ENCODE data around the gene WASHC3. TPM values are rescaled to one million over a fixed set of nuclear protein-coding genes. Genes with fewer than 3 reads are reported as not detected.
"Not testable (repeated sequence)": the region's sequence is repeated elsewhere in the genome, so short reads cannot be mapped to it uniquely, and the experiment has no call there.

WASHC3 gene
- total RNA-seq, 1 experiment from 2014 or later: 16.6 TPM

DNA sequence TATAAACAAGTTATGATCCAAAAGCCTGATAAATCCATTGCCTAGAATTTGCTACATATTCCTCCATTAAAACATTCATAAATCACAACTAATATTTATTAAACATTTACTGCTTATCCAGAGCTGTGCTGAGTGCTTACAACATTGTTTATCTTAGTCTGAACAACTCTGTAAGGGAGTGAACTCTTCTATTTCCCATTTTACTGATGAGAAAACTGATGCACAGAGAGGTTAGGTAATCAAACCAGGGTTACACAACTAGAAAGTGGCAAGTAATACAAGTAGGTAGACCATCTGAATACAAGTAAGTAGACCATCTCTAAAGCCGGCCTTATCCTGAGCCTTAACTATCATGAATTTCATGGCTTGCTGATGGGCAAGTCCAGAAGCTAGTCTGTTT is 39.5 kb downstream of the WASHC3 start:
- POLR2A ChIA-PET (ENCODE audit: low non-redundant PET): no interaction called here
- TF ChIP-seq, protein P1, sequence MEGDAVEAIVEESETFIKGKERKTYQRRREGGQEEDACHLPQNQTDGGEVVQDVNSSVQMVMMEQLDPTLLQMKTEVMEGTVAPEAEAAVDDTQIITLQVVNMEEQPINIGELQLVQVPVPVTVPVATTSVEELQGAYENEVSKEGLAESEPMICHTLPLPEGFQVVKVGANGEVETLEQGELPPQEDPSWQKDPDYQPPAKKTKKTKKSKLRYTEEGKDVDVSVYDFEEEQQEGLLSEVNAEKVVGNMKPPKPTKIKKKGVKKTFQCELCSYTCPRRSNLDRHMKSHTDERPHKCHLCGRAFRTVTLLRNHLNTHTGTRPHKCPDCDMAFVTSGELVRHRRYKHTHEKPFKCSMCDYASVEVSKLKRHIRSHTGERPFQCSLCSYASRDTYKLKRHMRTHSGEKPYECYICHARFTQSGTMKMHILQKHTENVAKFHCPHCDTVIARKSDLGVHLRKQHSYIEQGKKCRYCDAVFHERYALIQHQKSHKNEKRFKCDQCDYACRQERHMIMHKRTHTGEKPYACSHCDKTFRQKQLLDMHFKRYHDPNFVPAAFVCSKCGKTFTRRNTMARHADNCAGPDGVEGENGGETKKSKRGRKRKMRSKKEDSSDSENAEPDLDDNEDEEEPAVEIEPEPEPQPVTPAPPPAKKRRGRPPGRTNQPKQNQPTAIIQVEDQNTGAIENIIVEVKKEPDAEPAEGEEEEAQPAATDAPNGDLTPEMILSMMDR (conservative IDR thresholded peaks at IDR 0.05; ENCODE audit: low read depth, low read length): no peak
- no peak for TF ChIP-seq EZH2 (IDR thresholded peaks at IDR 0.05; ENCODE audit: borderline replicate concordance, low read depth, low read length, poor library complexity, severe bottlenecking)
- H3K9me3 ChIP-seq (ENCODE audit: low read depth, low read length, poor library complexity, severe bottlenecking): no peaks in the 10 kb centered on the region
- H3K27ac ChIP-seq (ENCODE audit: low read depth, low read length, poor library complexity, severe bottlenecking): no peak overlapping the region
- CTCF ChIA-PET: no interaction called here
- no peaks in the 10 kb centered on the region for H3K36me3 ChIP-seq (ENCODE audit: insufficient read depth, low read length, poor library complexity, severe bottlenecking)
- intact Hi-C loops (cut with micrococcal nuclease; ENCODE audit: unreplicated experiment): no loop called here
- no TSS peak for BruUV-seq (replicated peaks)
- no peak overlapping the region for H3K4me3 ChIP-seq (ENCODE audit: low read depth, low read length, poor library complexity, severe bottlenecking)
- H3K27me3 ChIP-seq (replicated peaks; ENCODE audit: insufficient read depth, low read depth, low read length, poor library complexity): no peaks in the 10 kb centered on the region
- no peak for DNase-seq (ENCODE audit: low spot score)
- H3K4me1 ChIP-seq (ENCODE audit: insufficient read depth, low read length, poor library complexity, severe bottlenecking): no peaks in the 10 kb centered on the region

DNA sequence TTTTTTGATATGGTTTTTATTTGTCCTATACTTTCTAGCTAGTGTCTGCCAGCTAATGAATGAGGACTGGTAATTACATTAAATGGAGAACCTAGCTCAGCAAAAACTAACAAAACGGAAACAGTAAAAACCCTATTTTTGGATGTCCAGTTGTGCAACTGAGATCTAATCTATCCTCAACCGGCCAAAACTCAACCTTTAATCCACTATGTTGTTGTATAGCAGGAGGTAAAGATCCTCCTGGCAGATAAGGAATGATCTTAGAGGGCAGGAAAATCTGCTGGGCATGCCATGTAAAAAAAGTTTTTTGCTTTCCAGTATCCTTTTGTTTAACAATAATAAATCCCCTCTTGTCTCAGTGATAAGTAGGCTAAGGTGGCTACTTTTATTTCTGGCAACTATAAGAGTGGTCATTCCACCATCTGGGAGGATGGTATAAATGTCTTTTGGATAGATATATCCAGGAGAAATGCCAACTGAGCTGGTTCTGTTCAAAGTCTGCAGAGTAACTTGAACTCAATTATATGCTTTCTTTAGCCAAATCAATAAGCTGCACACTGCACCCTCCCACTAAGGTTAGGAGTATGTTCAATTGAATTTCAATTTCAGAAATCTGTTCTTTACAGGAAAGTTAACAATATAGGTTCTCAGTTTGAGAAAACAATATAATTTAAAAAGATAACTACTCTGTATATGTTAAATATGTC is 40.1 kb downstream of the WASHC3 start:
- intact Hi-C loops (cut with micrococcal nuclease; ENCODE audit: unreplicated experiment): no loop called here
- TF ChIP-seq, protein P1 (conservative IDR thresholded peaks at IDR 0.05; ENCODE audit: low read depth, low read length): no peak
- TF ChIP-seq EZH2 (IDR thresholded peaks at IDR 0.05; ENCODE audit: borderline replicate concordance, low read depth, low read length, poor library complexity, severe bottlenecking): no peak
- H3K4me3 ChIP-seq (ENCODE audit: low read depth, low read length, poor library complexity, severe bottlenecking): no peak overlapping the region
- no peaks in the 10 kb centered on the region for H3K4me1 ChIP-seq (ENCODE audit: insufficient read depth, low read length, poor library complexity, severe bottlenecking)
- no peaks in the 10 kb centered on the region for H3K27me3 ChIP-seq (replicated peaks; ENCODE audit: insufficient read depth, low read depth, low read length, poor library complexity)
- ChIA-PET CTCF (no interaction called here), POLR2A (ENCODE audit: low non-redundant PET) (no interaction called here)
- no peak overlapping the region for H3K27ac ChIP-seq (ENCODE audit: low read depth, low read length, poor library complexity, severe bottlenecking)
- no peaks in the 10 kb centered on the region for H3K36me3 ChIP-seq (ENCODE audit: insufficient read depth, low read length, poor library complexity, severe bottlenecking)
- no TSS peak for BruUV-seq (replicated peaks)
- DNase-seq (ENCODE audit: low spot score): no peak
- no peaks in the 10 kb centered on the region for H3K9me3 ChIP-seq (ENCODE audit: low read depth, low read length, poor library complexity, severe bottlenecking)

DNA sequence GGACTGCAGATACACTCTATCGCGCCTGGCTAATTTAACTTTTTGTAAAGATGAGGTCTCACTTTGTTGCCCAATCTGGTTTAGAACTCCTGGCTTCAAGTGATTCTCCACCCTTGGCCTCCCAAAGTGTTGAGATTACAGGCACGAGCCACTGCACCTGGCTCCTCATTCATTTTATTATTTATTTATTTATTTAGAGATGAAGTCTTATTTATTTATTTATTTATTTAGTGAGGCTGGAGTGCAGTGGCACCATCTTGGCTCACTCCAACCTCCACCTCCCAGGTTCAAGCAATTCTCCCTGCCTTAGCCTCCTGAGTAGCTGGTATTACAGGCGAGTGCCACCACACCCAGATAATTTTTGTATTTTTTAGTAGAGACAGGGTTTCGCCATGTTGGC is 43.2 kb downstream of the WASHC3 start:
- POLR2A ChIA-PET (ENCODE audit: low non-redundant PET); H3K36me3 ChIP-seq (ENCODE audit: insufficient read depth, low read length, poor library complexity, severe bottlenecking); BruUV-seq (replicated peaks); intact Hi-C loops (cut with micrococcal nuclease; ENCODE audit: unreplicated experiment); CTCF ChIA-PET; DNase-seq (ENCODE audit: low spot score); H3K4me1 ChIP-seq (ENCODE audit: insufficient read depth, low read length, poor library complexity, severe bottlenecking); H3K27me3 ChIP-seq (replicated peaks; ENCODE audit: insufficient read depth, low read depth, low read length, poor library complexity); H3K9me3 ChIP-seq (ENCODE audit: low read depth, low read length, poor library complexity, severe bottlenecking); H3K27ac ChIP-seq (ENCODE audit: low read depth, low read length, poor library complexity, severe bottlenecking); H3K4me3 ChIP-seq (ENCODE audit: low read depth, low read length, poor library complexity, severe bottlenecking): not testable (repeated sequence)

DNA sequence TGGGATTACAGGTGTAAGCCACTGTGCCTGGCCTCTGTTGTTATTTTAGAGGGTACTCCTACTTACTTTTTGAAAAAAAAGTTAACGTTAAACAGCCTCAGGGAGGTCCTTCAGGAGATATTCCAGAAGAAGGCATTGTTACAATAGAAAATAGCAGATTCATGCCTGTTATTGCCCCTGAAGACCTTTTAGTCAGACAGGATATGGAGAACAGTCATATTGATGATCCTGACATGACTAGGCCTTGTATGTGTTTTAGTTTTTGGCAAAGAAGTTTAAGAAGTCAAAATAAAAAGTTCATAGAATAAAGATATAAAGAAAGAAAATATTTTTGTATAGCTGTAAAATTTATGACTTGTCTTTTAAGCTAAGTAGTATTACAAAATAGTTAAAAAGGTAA is 45.3 kb downstream of the WASHC3 start:
- no peak overlapping the region for H3K4me3 ChIP-seq (ENCODE audit: low read depth, low read length, poor library complexity, severe bottlenecking)
- no peak for DNase-seq (ENCODE audit: low spot score)
- CTCF ChIA-PET: no interaction called here
- intact Hi-C loops (cut with micrococcal nuclease; ENCODE audit: unreplicated experiment): no loop called here
- no peaks in the 10 kb centered on the region for H3K9me3 ChIP-seq (ENCODE audit: low read depth, low read length, poor library complexity, severe bottlenecking)
- no peak overlapping the region for H3K27ac ChIP-seq (ENCODE audit: low read depth, low read length, poor library complexity, severe bottlenecking)
- no peaks in the 10 kb centered on the region for H3K27me3 ChIP-seq (replicated peaks; ENCODE audit: insufficient read depth, low read depth, low read length, poor library complexity)
- no TSS peak for BruUV-seq (replicated peaks)
- H3K4me1 ChIP-seq (ENCODE audit: insufficient read depth, low read length, poor library complexity, severe bottlenecking): no peaks in the 10 kb centered on the region
- TF ChIP-seq, protein P1 (conservative IDR thresholded peaks at IDR 0.05; ENCODE audit: low read depth, low read length): no peak
- no peak for TF ChIP-seq EZH2 (IDR thresholded peaks at IDR 0.05; ENCODE audit: borderline replicate concordance, low read depth, low read length, poor library complexity, severe bottlenecking)
- POLR2A ChIA-PET (ENCODE audit: low non-redundant PET): no interaction called here
- H3K36me3 ChIP-seq (ENCODE audit: insufficient read depth, low read length, poor library complexity, severe bottlenecking): no peaks in the 10 kb centered on the region
